HL-60/S4 (cell line): ENCODE results near the gene BCL6B.

Experiments
- in situ Hi-C: fragments of 300-500 bp; cut with MboI; formaldehyde crosslinking; loops from 2 replicates; pipeline ENCODE4 v1.14.3; 2022; ENCODE audit warnings: low sequenced_read_pairs

The BCL6B gene

DNA sequence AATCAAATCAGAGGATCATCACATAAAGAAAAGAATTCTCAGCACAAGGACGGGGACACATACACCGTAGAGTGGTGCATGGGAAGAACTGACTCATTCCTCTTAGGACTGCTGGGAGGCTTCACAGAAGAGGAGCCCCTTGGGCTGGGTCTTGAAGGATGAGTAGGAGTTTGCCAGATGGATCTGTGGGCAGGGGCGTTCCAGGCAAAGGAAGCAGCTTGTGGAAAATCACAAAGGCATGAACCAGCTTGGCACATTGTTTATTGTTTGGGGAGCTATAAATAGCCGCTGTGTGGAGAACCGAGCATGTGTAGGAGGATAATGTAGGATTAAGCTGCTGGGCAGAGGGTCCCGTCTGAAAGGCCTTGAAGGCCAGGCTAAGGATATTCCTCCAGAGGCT, 26.1 kb downstream of the BCL6B start:
- in situ Hi-C loops = loop anchor here (10.0 kb wide), 1 partner anchor 246 kb away; the partner anchor contains the start of gene YBX2

DNA sequence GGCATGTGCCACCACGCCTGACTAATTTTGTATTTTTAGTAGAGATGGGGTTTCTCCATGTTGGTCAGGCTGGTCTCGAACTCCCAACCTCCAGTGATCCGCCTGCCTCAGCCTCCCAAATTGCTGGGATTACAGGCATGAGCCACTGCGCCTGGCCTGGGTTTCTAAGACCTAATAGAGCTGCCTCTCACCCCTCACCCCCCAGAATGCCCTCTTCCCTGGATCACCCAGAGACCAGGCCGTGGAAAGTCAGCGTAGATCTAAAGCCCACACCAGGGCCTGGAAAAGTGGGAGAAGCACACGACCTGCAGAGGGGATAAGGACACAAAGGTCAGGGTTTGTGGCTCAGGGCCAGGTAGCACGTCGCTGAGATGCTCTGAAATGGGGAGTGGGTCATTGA, 27.7 kb downstream of the BCL6B start:
- in situ Hi-C loops = loop anchor here (5.0 kb wide), 1 partner anchor 87 kb away; no protein-coding TSS in a partner anchor

DNA sequence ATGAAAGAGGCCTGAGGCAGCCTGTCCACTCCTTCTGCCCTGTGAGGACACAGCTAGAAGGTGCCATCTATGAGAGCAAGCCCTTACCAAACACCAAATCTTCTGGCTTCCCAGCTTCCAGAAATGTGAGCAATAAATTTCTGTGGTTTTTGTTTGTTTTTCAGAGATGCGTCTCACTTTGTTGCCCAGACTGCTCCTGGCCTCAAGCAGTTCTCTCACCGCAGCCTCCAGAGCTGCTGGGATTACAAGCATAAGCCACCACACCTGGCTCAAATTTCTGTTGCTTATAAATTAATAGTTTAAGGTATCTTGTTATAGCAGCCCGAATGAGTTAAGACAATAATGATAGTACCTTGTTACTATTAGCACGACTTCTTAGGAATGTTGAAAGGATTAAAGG, 33.5 kb downstream of the BCL6B start:
- in situ Hi-C loops = no loop called here

DNA sequence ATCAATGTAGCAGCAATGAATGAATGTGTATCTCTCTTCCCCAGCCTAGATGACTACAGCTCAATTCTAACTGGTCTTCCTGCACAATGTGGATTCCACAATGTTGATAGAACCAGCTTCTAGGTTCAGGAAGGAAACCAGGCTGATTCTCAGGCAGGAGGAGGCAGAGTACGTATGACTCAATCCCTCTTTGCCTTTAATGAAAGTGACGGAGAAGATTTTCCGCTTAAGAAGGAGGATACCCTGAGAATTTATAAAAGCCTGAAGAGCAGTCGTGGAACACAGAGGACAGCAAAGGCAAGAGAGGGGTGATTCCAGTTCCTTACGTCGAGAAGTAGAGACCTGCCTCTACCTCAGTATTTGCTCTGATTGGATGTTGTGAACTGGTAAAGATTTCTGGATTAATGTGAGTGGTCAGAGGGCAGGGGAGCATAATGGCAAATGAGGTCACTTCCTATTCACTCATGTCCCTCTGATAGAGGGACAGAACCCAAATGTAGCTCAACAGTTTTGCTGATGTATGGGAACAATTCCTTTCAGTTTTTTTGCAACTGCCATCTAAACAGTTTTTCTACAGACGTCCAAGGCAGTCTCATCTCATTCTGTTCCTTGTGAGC, 36.1 kb downstream of the BCL6B start:
- in situ Hi-C loops = no loop called here

DNA sequence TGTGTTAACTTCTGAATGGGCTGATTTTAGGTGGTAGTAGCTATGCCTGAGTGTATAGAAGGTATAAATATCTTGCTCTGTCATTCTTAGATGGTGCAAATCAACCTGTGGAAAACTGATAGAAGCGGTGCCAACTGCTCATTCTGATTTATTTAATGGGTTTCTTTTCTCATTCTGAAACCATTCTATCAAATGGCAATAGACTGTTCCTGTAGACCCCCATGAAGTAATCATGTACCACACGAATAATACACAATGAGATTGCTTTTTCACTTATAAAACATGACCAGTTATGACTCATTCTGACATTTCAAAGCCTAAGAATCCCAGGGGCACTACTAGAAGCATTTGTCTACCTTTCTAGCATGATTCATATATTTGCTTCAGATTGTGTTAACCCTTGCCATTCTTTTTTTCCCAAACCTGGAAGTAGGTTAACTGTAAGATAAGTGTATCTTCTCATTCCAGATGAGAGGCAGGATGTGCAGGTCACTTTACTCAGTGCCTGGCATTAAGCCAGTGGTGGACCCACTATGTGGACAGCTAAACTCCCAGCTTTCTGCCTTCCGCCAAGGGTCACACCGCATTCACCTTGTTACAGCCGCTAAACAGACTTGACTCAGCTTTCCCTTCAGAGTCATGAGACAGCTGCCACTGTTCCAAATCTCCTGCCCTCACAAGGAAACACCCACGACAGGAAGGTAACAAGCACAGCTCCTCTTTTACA, 37.5 kb downstream of the BCL6B start:
- in situ Hi-C loops = no loop called here

DNA sequence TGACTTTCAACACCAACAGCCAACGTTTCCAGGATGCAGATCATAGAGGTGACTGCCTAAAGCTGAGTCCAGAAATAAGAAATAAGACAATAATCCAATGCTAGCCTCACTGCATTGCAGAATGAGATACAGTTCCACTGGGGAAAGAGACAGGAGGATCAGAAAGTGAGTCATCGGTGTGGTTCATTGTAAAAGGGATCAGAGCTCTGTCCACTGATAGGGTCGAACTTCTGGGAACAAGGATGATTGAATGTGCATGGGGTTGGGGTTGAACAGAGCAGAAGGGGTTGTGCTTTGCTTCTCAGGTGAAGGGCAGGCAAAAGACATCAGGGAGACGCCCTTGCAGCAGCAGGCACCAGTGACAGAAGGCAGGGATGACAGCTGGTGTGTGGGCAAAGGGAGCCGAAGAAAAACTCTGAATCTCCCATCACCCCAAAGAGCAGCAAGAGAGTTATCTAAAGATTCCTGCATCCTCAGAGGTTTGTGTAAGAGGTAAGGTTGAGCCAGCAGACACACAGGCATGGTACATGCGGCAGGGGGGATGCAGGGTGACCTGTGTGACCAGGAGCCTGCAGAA, 40.8 kb downstream of the BCL6B start:
- in situ Hi-C loops = no loop called here

DNA sequence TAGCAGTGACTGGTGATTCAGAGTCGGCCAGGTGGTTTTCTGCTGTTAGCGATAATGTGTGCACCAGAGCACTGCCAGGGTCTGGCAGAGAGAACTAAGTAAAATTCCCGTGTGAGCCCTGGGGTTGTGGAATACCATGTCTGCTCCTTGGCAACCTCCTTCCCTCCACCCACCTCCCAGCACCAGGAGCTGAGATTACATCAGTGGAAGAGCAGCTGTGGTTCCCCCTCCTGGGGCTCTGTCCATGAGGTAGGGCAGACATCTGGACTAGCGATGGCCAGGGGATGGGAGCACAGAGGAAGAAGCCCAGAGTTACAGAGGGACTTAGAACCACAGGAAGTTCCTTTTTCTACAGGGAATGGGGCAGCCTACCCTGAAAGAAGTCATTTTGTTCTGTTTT, 41.4 kb downstream of the BCL6B start:
- in situ Hi-C loops = no loop called here

DNA sequence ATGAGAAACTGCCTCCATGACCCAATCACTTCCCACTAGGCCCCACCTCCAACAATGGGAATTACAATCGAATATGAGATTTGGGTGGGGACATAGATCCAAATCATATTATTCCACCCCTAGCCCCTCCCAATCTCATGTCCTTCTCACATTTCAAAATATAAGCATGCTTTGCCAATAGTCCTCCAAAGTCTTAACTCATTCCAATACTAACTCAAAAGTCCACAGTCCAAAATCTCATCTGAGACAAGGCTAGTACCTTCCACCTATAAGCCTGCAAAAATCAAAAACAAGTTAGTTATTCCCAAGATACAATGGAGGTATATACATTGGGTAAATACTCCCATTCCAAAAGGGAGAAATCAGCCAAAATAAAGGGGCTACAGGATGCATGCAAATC, 44.3 kb downstream of the BCL6B start:
- in situ Hi-C loops = no loop called here

DNA sequence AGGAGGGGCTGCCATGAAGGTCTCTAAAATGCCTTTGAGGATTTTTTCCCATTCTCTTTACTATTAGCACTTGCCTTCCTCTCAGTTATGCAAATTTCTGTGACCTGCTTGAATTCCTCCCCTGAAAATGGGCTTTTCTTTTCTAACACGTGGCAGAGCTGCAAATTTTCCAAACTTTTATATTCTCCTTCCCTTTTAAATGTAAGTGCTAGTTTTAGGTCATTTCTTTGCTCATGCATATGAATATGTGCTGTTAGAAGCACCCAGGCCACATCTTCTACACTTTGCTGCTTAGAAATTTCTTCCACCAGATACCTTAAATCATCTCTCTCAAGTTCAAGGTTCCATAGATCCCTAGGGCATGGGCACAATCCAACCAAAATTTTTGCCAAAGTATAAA, 45.4 kb downstream of the BCL6B start:
- in situ Hi-C loops = no loop called here

DNA sequence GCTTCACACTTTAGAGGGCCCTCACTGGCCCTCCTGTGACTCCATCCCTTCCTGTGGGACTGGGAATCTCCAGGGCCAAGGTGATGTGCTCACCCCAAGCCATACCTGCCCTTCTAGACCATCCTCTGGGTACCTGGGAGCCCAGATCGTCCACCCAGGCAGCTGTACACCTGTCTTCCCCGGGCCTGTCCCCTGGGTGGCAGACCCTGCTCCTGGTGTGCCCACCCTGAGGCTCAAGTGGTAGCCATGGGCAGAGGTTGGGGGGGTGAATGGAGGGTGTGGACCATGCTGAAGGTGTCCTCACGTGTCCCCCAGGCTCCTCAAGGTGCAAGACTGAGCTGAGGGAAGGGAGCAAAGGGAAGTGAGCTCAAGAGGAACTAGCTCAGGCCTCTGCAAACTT, 47.9 kb downstream of the BCL6B start:
- in situ Hi-C loops = no loop called here

DNA sequence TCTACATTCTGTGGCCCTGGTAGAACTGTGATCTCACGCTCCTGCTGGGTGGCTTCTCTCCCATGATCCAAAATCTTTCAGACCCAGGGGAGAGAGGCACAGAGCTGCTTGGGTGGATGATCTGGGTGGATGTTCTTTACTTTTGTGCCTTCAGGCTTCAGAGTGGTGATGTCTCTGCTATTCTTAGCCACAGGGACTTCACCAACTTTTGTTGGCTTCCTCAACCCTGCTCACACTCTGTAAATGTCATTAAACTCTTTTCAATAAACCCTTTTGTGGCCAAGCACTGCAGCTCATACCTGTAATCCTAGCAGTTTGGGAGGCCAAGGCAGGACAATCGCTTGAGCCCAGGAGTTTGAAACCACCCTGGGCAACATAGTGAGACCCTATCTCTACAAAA, 49.6 kb downstream of the BCL6B start:
- in situ Hi-C loops = no loop called here

DNA sequence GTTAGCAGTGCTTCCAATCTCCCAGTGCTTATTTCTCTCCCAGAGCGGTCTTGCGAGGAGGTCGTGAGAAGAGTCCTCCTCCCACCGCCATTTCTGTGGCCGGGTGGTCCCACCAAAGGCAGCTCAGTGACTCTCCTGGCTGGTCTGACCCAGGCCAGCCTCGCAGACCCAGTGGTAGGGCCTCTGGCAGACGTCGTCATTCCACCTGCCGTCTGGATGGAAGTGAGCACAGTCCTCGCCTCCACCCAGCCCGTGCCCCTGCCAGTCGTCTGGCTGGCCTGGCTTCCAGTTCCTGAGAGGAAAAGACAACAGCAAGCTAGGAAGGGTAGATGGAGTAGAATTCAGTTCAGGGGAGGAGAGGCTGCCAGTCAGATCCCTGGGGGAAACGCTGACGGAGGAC, 52.1 kb downstream of the BCL6B start:
- in situ Hi-C loops = no loop called here

DNA sequence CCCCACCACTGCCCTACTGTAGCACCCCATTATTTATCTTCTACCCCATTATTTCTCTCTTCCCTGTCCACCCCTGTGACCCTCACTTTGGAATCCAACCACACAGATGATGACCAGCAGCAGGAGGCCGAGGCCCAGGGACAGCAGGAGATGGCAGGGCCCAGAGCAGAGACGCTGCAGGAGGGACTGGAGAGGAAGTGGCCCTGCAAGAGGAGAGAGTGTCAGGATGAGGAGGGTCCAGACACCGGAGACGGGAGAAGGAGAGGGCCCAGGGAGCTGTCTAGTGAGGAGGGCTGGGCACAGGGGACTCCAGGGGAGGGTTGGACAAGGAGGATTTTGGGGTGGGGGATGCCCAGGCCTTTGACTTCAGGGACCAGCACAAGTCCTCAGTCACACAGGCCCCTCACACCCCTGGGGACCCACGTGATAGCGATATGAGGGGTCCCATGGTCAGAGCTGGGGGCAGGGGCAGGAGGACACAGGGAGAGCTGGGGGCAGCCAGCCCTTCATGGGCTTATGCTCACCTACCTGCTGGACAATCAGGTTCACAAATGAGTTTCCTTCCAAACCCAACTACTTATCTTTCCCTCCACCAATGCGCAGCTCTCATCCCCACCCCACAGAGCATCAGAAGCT, 55.2 kb downstream of the BCL6B start:
- in situ Hi-C loops = no loop called here

DNA sequence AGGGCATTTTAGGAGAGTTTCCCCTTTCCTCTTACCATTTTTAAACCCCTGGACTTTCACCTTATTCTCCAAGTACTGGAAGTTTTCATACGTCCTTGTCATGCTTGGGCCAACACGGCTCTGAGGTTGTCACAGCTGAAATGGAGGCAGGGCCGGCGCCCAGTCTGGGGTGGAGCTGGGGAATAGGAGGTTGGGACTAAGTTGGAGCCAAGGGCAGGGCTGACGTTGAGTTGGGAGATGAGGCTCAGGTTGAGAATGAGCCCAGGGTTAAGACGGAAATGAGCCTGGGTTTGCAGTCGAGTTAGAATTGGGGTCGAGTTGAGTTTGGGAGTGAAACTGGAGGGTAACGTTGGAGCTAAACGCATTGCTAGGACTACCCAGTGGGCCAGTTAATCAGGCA, 55.9 kb downstream of the BCL6B start:
- in situ Hi-C loops = no loop called here
